ENCODE measurements around the gene TSPAN14.

GRCh38 chr10:80518807-80519360, 64.8 kb downstream of the TSPAN14 start:
- TF ChIP-seq POLR2A (IDR thresholded peaks at IDR 0.05) (no peak), CTCF (IDR thresholded peaks at IDR 0.05) (no peak), POLR2AphosphoS5 (IDR thresholded peaks at IDR 0.05) (no peak)
